Upper lobe of left lung (tissue), 6 donors: ENCODE results near the gene ERGIC2. TPM values are rescaled to one million over a fixed set of nuclear protein-coding genes. Genes with fewer than 3 reads are reported as not detected.

Source experiments
- ATAC-seq, 2 donors: fragments of 200-7000 bp; cut with Tn5 transposase; one replicate each; pipeline ENCODE4 v1.9.1; 2022; ENCODE audit warnings: mild to moderate bottlenecking in 2 of 2, moderate library complexity in 2 of 2; ENCODE audit not compliant: low FRiP score in 2 of 2
- DNase-seq, 2 donors: peaks; one replicate each; pipeline ENCODE4 v3.0.0-alpha.2; 2019 to 2020
- H3K27ac ChIP-seq, 4 donors: fragments of 200-600 bp; sonication (generic); one replicate each; pipeline ENCODE4 v1.5.1; 2016 to 2019
- H3K27me3 ChIP-seq, 4 donors: fragments of 200-600 bp; sonication (generic); one replicate each; pipeline ENCODE4 v1.5.1; 2017 to 2019
- H3K36me3 ChIP-seq, 4 donors: fragments of 200-600 bp; sonication (generic); one replicate each; pipeline ENCODE4 v1.5.1; 2016 to 2019
- H3K4me1 ChIP-seq, 4 donors: fragments of 200-600 bp; sonication (generic); one replicate each; pipeline ENCODE4 v1.5.1; 2018 to 2019
- H3K4me3 ChIP-seq, 4 donors: fragments of 200-600 bp; sonication (generic); one replicate each; pipeline ENCODE4 v1.5.1; 2017 to 2019; ENCODE audit warnings: mild to moderate bottlenecking in 2 of 4, moderate library complexity in 1 of 4
- H3K9me3 ChIP-seq, 4 donors: fragments of 200-600 bp; sonication (generic); one replicate each; pipeline ENCODE4 v1.5.1; 2018 to 2019
- CTCF ChIP-seq, 6 experiments: fragments of 450-650 bp in 4 of 6; fragments of 200-600 bp in 2 of 6; sonication (generic) in 2 of 6; IDR thresholded peaks; one replicate each; pipeline ENCODE4 v1.5.1; 2016 to 2019; ENCODE audit warnings: antibody characterized with exemption in 6 of 6
- EP300 ChIP-seq, 4 donors: sonication (generic); formaldehyde crosslinking; IDR thresholded peaks; one replicate each; pipeline ENCODE4 v1.5.1; 2017; ENCODE audit warnings: antibody characterized with exemption in 4 of 4, control low read depth in 2 of 4
- POLR2A ChIP-seq, 4 donors: fragments of 450-650 bp; IDR thresholded peaks; one replicate each; pipeline ENCODE4 v1.5.1; 2016 to 2017; ENCODE audit warnings: antibody characterized with exemption in 4 of 4, mild to moderate bottlenecking in 2 of 4
- POLR2AphosphoS5 ChIP-seq, 2 donors: sonication (generic); formaldehyde crosslinking; IDR thresholded peaks; one replicate each; pipeline ENCODE4 v1.5.1; 2017; ENCODE audit warnings: antibody characterized with exemption in 2 of 2
- WGBS, 2 donors: methylation state at CpG; one replicate each; pipeline ENCODE4 v1.1.5; 2017 to 2018; 5-methylcytosine and 5-hydroxymethylcytosine counted together
- total RNA-seq, 6 donors: library from RNA; depleted of rRNA in 4 of 6; stranded (reverse); fragments of >200 nt in 4 of 6; gene quantifications; one replicate each; pipeline versions ENCODE4 v1.1.0 to v1.2.1, GENCODE V29; 2016 to 2021
- donor health status: DM: no; HTN: no; CAD: no; lungs with moderate emphysema.
- donor health status: DM: no; HTN: yes; CAD: no; lungs with severe emphysema.

The ERGIC2 gene
- total RNA-seq, 6 donors from 2014 or later: 9.4 to 64.7 (median 41.3) TPM

- TF ChIP-seq POLR2AphosphoS5 (IDR thresholded peaks at IDR 0.05) (no peak), EP300 (IDR thresholded peaks at IDR 0.05) (no peak), CTCF (IDR thresholded peaks at IDR 0.05) (no peak), POLR2A (IDR thresholded peaks at IDR 0.05) (no peak)
- ATAC-seq: no peak
- no peak for DNase-seq
- H3K36me3 ChIP-seq: peaks cover 0 to 23% (median 2%) of the 10 kb centered on the region in 4 donors
- no peaks in the 10 kb centered on the region for H3K4me1 ChIP-seq
- no peaks in the 10 kb centered on the region for H3K27me3 ChIP-seq
- no peak overlapping the region for H3K4me3 ChIP-seq
- H3K9me3 ChIP-seq: no peaks in the 10 kb centered on the region
- H3K27ac ChIP-seq: no peak overlapping the region
- 81 to 87% methylated on average over 2 of the region's 2 CpGs for WGBS, 2 donors
Measured at GRCh38 chr12:29334937-29335336, 46.0 kb downstream of the ERGIC2 start.

- TF ChIP-seq CTCF (IDR thresholded peaks at IDR 0.05): no peak
- TF ChIP-seq EP300 (IDR thresholded peaks at IDR 0.05): no peak
- no peak for TF ChIP-seq POLR2AphosphoS5 (IDR thresholded peaks at IDR 0.05)
- TF ChIP-seq POLR2A (IDR thresholded peaks at IDR 0.05): no peak
Measured at GRCh38 chr12:29333178-29333577, 47.8 kb downstream of the ERGIC2 start.

GRCh38 chr12:29329411-29329810, 51.6 kb downstream of the ERGIC2 start:
- Histone ChIP-seq H3K4me3 (no peak overlapping the region), H3K27ac (no peak overlapping the region), H3K9me3 (no peaks in the 10 kb centered on the region), H3K4me1 (no peaks in the 10 kb centered on the region), H3K36me3 (peaks cover 0 to 4% (median 0%) of the 10 kb centered on the region in 4 donors), H3K27me3 (no peaks in the 10 kb centered on the region)
- TF ChIP-seq CTCF (IDR thresholded peaks at IDR 0.05) (no peak), POLR2A (IDR thresholded peaks at IDR 0.05) (no peak), EP300 (IDR thresholded peaks at IDR 0.05) (no peak), POLR2AphosphoS5 (IDR thresholded peaks at IDR 0.05) (no peak)
- ATAC-seq (no peak), DNase-seq (no peak)
- 92 to 94% methylated on average over 1 of the region's 1 CpG for WGBS, 2 donors

More at GRCh38 chr12:29333178-29333577, 47.8 kb downstream of the ERGIC2 start:
- ATAC-seq (no peak), DNase-seq (no peak)
- Histone ChIP-seq H3K4me3 (no peak overlapping the region), H3K27me3 (no peaks in the 10 kb centered on the region), H3K36me3 (peaks cover 0 to 12% (median 0%) of the 10 kb centered on the region in 4 donors), H3K9me3 (no peaks in the 10 kb centered on the region), H3K27ac (no peak overlapping the region), H3K4me1 (no peaks in the 10 kb centered on the region)
- 0% methylated on average over 1 of the region's 1 CpG for WGBS, 2 donors

- no peak overlapping the region for H3K27ac ChIP-seq
- H3K27me3 ChIP-seq: no peaks in the 10 kb centered on the region
- TF ChIP-seq CTCF (IDR thresholded peaks at IDR 0.05) (no peak), POLR2A (IDR thresholded peaks at IDR 0.05) (no peak), POLR2AphosphoS5 (IDR thresholded peaks at IDR 0.05) (no peak), EP300 (IDR thresholded peaks at IDR 0.05) (no peak)
- WGBS, 2 donors: 89 to 91% methylated on average over 3 of the region's 3 CpGs
- H3K36me3 ChIP-seq: peaks cover 0 to 19% (median 7%) of the 10 kb centered on the region in 4 donors
- ATAC-seq: no peak
- no peak for DNase-seq
- no peaks in the 10 kb centered on the region for H3K4me1 ChIP-seq
- no peak overlapping the region for H3K4me3 ChIP-seq
- no peaks in the 10 kb centered on the region for H3K9me3 ChIP-seq
Measured at GRCh38 chr12:29322157-29322556, 58.8 kb downstream of the ERGIC2 start.
